ENCODE data around the gene PDZRN4. TPM values are rescaled to one million over a fixed set of nuclear protein-coding genes. Genes with fewer than 3 reads are reported as not detected.

The PDZRN4 gene
- total and polyA plus RNA-seq, 2 experiments from 2014 or later: 0.90 TPM; not detected in 1

DNA sequence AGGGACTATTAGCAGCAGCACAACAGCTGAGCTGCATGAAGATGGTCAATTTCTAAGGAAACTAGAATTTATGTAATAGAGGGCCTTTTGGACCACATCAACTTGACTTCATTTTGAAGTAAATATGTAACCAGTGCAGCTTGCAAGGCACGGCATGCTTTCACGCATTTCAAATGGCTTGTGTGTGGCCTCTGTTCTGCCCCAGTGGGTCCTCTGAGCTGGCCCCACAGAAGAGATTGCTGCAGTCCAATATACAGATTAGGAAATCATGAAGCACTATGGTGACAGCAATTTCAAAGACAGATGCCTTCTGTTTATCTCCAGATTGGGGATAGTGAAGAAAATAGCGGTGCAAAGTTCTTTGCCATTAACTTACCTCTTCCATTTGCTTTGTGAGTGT lies 101.4 kb downstream of the PDZRN4 start:
- Mint-ChIP-seq H3K4me3 (no peak overlapping the region), H3K27me3 (ENCODE audit: insufficient read depth, low read depth, poor library complexity) (no peaks in the 10 kb centered on the region), H3K4me1 (no peaks in the 10 kb centered on the region; the same call in 2 of the 3 replicates), H3K36me3 (ENCODE audit: low read depth) (no peaks in the 10 kb centered on the region), H3K9me3 (no peaks in the 10 kb centered on the region), H3K27ac (no peak overlapping the region)
- ATAC-seq (no peak), DNase-seq (ENCODE audit: low spot score) (no peak)
- Histone ChIP-seq H3K4me2 (no peak overlapping the region), H3K79me2 (replicated peaks; ENCODE audit: insufficient read depth) (no peaks in the 10 kb centered on the region), H2AFZ (no peak overlapping the region), H4K20me1 (replicated peaks; ENCODE audit: insufficient read depth) (no peaks in the 10 kb centered on the region), H3K27ac (ENCODE audit: low read depth) (no peak overlapping the region), H3K27me3 (ENCODE audit: insufficient read depth) (no peaks in the 10 kb centered on the region), H3K4me3 (no peak overlapping the region), H3K36me3 (ENCODE audit: insufficient read depth) (no peaks in the 10 kb centered on the region), H3K9me2 (ENCODE audit: insufficient read depth) (no peaks in the 10 kb centered on the region), H3K4me1 (ENCODE audit: insufficient read depth) (no peaks in the 10 kb centered on the region), H3F3A (replicated peaks; ENCODE audit: low read depth) (no peaks in the 10 kb centered on the region)
- no peak for TF ChIP-seq ZNF114 (CRISPR knock-in tag; IDR thresholded peaks at IDR 0.05)
- no peak for TF ChIP-seq STAT1 (IDR thresholded peaks at IDR 0.05; ENCODE audit: unreplicated experiment)

DNA sequence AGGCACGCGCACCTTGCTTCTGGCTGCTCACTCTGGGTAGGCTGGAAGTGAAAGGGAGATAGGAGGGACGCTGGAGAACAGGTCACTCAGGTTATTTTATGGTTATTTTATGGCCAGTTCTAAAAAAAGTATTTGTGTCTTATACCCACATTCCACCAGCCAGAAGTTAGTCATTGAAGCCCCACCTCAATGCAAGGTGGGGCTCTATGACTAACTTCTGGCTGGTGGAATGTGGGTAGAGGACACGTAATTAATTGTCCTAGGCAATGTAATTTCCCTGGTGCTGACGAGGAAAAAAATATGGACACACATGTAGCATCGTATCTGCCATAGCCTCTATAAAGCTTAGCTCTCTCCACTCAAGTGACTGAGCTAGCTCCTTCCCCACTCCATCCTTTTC lies 104.9 kb downstream of the PDZRN4 start:
- no peaks in the 10 kb centered on the region for H3K9me3 Mint-ChIP-seq
- no peak overlapping the region for H3K27ac Mint-ChIP-seq
- no peaks in the 10 kb centered on the region for H3K27me3 Mint-ChIP-seq (ENCODE audit: insufficient read depth, low read depth, poor library complexity)
- Histone ChIP-seq H3K27ac (ENCODE audit: low read depth) (no peak overlapping the region), H4K20me1 (replicated peaks; ENCODE audit: insufficient read depth) (no peaks in the 10 kb centered on the region), H3K4me2 (no peak overlapping the region), H3K27me3 (ENCODE audit: insufficient read depth) (no peaks in the 10 kb centered on the region), H3F3A (replicated peaks; ENCODE audit: low read depth) (no peaks in the 10 kb centered on the region), H3K4me3 (no peak overlapping the region), H3K36me3 (ENCODE audit: insufficient read depth) (no peaks in the 10 kb centered on the region), H3K79me2 (replicated peaks; ENCODE audit: insufficient read depth) (no peaks in the 10 kb centered on the region), H3K4me1 (ENCODE audit: insufficient read depth) (no peaks in the 10 kb centered on the region), H3K9me2 (ENCODE audit: insufficient read depth) (no peaks in the 10 kb centered on the region), H2AFZ (no peak overlapping the region)
- no peak for ATAC-seq
- H3K36me3 Mint-ChIP-seq (ENCODE audit: low read depth): no peaks in the 10 kb centered on the region
- DNase-seq (ENCODE audit: low spot score): no peak
- no peak overlapping the region for H3K4me3 Mint-ChIP-seq
- no peaks in the 10 kb centered on the region; the same call in 2 of the 3 replicates for H3K4me1 Mint-ChIP-seq
- TF ChIP-seq, protein P1, sequence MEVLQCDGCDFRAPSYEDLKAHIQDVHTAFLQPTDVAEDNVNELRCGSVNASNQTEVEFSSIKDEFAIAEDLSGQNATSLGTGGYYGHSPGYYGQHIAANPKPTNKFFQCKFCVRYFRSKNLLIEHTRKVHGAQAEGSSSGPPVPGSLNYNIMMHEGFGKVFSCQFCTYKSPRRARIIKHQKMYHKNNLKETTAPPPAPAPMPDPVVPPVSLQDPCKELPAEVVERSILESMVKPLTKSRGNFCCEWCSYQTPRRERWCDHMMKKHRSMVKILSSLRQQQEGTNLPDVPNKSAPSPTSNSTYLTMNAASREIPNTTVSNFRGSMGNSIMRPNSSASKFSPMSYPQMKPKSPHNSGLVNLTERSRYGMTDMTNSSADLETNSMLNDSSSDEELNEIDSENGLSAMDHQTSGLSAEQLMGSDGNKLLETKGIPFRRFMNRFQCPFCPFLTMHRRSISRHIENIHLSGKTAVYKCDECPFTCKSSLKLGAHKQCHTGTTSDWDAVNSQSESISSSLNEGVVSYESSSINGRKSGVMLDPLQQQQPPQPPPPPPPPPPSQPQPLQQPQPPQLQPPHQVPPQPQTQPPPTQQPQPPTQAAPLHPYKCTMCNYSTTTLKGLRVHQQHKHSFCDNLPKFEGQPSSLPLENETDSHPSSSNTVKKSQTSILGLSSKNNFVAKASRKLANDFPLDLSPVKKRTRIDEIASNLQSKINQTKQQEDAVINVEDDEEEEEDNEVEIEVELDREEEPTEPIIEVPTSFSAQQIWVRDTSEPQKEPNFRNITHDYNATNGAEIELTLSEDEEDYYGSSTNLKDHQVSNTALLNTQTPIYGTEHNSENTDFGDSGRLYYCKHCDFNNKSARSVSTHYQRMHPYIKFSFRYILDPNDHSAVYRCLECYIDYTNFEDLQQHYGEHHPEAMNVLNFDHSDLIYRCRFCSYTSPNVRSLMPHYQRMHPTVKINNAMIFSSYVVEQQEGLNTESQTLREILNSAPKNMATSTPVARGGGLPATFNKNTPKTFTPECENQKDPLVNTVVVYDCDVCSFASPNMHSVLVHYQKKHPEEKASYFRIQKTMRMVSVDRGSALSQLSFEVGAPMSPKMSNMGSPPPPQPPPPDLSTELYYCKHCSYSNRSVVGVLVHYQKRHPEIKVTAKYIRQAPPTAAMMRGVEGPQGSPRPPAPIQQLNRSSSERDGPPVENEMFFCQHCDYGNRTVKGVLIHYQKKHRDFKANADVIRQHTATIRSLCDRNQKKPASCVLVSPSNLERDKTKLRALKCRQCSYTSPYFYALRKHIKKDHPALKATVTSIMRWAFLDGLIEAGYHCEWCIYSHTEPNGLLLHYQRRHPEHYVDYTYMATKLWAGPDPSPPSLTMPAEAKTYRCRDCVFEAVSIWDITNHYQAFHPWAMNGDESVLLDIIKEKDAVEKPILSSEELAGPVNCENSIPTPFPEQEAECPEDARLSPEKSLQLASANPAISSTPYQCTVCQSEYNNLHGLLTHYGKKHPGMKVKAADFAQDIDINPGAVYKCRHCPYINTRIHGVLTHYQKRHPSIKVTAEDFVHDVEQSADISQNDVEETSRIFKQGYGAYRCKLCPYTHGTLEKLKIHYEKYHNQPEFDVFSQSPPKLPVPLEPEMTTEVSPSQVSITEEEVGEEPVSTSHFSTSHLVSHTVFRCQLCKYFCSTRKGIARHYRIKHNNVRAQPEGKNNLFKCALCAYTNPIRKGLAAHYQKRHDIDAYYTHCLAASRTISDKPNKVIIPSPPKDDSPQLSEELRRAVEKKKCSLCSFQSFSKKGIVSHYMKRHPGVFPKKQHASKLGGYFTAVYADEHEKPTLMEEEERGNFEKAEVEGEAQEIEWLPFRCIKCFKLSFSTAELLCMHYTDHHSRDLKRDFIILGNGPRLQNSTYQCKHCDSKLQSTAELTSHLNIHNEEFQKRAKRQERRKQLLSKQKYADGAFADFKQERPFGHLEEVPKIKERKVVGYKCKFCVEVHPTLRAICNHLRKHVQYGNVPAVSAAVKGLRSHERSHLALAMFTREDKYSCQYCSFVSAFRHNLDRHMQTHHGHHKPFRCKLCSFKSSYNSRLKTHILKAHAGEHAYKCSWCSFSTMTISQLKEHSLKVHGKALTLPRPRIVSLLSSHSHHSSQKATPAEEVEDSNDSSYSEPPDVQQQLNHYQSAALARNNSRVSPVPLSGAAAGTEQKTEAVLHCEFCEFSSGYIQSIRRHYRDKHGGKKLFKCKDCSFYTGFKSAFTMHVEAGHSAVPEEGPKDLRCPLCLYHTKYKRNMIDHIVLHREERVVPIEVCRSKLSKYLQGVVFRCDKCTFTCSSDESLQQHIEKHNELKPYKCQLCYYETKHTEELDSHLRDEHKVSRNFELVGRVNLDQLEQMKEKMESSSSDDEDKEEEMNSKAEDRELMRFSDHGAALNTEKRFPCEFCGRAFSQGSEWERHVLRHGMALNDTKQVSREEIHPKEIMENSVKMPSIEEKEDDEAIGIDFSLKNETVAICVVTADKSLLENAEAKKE (CRISPR knock-in tag; IDR thresholded peaks at IDR 0.05): no peak
- TF ChIP-seq, protein P2, sequence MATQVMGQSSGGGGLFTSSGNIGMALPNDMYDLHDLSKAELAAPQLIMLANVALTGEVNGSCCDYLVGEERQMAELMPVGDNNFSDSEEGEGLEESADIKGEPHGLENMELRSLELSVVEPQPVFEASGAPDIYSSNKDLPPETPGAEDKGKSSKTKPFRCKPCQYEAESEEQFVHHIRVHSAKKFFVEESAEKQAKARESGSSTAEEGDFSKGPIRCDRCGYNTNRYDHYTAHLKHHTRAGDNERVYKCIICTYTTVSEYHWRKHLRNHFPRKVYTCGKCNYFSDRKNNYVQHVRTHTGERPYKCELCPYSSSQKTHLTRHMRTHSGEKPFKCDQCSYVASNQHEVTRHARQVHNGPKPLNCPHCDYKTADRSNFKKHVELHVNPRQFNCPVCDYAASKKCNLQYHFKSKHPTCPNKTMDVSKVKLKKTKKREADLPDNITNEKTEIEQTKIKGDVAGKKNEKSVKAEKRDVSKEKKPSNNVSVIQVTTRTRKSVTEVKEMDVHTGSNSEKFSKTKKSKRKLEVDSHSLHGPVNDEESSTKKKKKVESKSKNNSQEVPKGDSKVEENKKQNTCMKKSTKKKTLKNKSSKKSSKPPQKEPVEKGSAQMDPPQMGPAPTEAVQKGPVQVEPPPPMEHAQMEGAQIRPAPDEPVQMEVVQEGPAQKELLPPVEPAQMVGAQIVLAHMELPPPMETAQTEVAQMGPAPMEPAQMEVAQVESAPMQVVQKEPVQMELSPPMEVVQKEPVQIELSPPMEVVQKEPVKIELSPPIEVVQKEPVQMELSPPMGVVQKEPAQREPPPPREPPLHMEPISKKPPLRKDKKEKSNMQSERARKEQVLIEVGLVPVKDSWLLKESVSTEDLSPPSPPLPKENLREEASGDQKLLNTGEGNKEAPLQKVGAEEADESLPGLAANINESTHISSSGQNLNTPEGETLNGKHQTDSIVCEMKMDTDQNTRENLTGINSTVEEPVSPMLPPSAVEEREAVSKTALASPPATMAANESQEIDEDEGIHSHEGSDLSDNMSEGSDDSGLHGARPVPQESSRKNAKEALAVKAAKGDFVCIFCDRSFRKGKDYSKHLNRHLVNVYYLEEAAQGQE (IDR thresholded peaks at IDR 0.05; ENCODE audit: unreplicated experiment): no peak
- TF ChIP-seq ETS1 (IDR thresholded peaks at IDR 0.05) (no peak), STAT1 (IDR thresholded peaks at IDR 0.05; ENCODE audit: unreplicated experiment) (no peak), NANOG (IDR thresholded peaks at IDR 0.05; ENCODE audit: borderline replicate concordance) (no peak), ZNF331 (CRISPR knock-in tag; IDR thresholded peaks at IDR 0.05; ENCODE audit: low read depth) (no peak), EZH2 (IDR thresholded peaks at IDR 0.05; ENCODE audit: low read depth, unreplicated experiment) (no peak), CREB1 (CRISPR knock-in tag; IDR thresholded peaks at IDR 0.05; ENCODE audit: low read depth) (no peak)
- TF ChIP-seq, protein P3, sequence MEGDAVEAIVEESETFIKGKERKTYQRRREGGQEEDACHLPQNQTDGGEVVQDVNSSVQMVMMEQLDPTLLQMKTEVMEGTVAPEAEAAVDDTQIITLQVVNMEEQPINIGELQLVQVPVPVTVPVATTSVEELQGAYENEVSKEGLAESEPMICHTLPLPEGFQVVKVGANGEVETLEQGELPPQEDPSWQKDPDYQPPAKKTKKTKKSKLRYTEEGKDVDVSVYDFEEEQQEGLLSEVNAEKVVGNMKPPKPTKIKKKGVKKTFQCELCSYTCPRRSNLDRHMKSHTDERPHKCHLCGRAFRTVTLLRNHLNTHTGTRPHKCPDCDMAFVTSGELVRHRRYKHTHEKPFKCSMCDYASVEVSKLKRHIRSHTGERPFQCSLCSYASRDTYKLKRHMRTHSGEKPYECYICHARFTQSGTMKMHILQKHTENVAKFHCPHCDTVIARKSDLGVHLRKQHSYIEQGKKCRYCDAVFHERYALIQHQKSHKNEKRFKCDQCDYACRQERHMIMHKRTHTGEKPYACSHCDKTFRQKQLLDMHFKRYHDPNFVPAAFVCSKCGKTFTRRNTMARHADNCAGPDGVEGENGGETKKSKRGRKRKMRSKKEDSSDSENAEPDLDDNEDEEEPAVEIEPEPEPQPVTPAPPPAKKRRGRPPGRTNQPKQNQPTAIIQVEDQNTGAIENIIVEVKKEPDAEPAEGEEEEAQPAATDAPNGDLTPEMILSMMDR (conservative IDR thresholded peaks at IDR 0.05; ENCODE audit: low read depth in 2 of 2): no peak
